Left hindlimb (tissue), 1 donor: ENCODE data around the gene PRR15L.
"Not testable (repeated sequence)": the region's sequence is repeated elsewhere in the genome, so short reads cannot be mapped to it uniquely, and the experiment has no call there.

ENCODE experiments used
- DNase-seq: peaks from one replicate; pipeline ENCODE4 v3.0.0-alpha.2; 2018

Gene PRR15L

GRCh38 chr17:47929218-47930000 lies 28.3 kb downstream of the PRR15L start:
- no peak for DNase-seq

DNA sequence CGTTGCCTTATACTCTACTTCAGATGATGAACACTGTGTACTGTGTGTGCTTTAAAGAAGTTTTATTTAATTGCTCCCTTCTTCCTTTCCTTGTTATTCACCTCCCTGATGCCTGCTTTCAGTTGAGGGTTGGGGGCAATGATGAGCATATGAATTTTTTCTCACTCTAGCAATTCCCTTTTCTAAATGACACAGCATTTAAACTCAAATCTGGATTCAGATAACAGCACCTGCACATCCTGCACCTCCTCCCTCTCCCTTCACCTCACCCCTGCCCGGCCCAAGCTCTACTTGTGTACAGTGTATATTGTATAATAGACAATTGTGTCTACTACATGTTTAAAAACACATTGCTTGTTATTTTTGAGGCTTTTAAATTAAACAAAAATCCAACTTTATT lies 29.3 kb downstream of the PRR15L start:
- no peak for DNase-seq

DNA sequence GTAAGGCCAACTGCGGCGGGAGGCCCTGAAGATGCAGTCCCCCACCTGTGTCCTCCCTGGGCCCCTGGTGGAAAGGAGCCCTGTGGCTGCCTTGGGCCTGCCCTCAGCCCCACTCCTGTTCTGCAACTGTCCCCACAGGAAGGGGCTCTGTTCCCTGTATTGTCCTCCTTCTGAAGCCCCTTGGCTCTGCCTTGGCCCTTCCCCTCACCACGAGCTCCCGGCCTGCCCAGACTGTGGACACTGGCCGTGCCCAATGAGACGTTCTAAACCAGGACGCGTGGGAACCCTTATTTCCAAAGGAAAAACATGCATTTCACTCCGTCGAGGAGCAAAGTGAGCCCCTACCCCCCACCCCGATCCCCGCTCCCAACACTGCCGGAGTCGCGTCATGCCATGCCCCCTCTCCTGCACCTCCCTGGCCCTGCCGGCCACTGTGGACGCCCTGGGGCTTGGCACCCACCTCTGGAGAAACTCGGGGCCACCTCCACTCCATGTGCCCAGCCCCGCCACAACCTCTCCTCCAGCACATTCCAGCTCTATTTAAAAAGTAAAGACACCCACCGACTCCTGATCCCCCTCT lies 29.8 kb downstream of the PRR15L start:
- no peak for DNase-seq

DNA sequence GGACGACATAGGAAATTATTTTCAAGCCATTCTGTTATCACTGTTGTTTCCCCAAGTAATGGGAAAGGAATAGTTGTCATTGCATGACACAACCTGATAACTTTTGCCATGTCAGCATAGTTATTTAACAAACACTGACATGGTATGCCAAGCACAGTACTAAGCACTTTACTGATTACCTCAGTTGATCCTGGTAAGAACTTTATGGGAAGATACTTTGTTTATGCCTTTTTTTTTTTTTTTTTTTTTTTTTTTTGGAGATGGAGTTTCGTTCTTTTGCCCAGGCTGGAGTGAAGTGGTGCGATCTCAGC lies 32.0 kb downstream of the PRR15L start:
- DNase-seq = no peak

DNA sequence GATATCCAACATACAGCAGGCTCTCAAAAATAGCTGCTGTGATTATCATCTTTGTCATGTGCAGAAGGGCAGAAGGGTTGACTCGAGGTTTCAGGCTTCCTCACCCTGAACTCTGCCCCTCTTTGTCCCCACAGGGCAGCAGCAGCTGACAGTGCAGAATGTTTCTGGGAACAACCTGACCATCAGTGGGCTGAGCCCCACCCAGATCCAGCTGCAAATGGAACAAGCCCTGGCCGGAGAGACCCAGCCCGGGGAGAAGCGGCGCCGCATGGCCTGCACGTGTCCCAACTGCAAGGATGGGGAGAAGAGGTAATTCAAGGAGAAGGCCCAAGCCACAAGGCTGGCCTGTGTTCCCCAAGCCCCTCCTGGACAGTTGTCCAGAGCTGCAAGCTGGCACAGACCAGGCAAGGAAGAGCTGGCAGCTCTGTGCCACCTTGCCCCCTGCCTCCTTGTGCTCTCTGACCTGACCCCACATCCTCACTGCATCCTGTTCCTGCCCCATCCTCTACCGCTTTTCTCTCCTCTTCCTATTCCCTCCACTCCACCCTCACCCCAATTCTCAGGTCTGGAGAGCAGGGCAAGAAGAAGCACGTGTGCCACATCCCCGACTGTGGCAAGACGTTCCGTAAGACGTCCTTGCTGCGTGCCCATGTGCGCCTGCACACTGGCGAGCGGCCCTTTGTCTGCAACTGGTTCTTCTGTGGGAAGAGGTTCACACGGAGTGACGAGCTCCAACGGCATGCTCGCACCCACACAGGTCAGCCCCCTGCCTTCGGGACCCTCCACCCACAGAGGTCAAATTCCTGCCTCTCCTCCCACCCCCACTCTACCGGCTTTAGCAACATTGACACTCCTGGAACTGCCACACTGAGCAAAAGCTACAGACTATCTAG lies 32.7 kb downstream of the PRR15L start:
- no peak for DNase-seq

- not testable (repeated sequence) for DNase-seq
Measured at GRCh38 chr17:47919889-47920288, 37.8 kb downstream of the PRR15L start.

DNA sequence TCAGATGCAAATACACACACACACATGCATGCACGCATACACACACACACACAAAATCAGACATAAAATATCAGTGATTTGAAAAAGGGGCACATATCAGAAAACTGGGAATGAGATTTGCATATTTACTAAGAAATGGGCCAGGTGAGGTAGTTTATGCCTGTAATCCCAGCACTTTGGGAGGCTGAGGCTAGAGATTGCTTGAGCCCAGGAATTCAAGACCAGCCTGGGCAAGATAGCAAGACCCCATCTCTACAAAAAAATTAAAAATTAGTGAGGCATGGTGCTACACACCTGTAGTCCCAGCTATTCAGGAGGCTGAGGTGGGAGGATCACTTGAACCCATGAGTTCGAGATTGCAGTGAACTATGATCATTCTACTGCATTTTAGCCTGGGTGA lies 38.7 kb downstream of the PRR15L start:
- no peak for DNase-seq

DNA sequence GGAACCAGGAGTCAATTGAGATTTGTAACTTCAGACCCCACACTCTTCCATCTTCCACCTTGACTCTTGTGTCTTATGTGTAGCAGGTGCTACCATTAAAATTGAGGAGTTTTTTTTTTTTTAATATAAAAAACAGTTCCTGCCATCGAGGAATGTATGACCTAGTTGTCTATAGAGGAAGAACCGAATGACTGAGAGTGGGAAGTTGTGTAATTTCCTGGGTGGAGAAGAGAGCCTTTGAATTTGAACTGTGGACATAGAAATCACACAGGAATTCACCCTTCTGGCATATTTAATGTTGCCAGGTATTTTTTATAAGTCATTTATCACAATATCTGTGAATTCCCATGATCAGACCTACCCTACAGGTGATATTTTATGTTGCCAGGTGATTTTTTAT lies 39.7 kb downstream of the PRR15L start:
- no peak for DNase-seq

GRCh38 chr17:47917581-47917980 lies 40.1 kb downstream of the PRR15L start:
- DNase-seq = no peak

DNA sequence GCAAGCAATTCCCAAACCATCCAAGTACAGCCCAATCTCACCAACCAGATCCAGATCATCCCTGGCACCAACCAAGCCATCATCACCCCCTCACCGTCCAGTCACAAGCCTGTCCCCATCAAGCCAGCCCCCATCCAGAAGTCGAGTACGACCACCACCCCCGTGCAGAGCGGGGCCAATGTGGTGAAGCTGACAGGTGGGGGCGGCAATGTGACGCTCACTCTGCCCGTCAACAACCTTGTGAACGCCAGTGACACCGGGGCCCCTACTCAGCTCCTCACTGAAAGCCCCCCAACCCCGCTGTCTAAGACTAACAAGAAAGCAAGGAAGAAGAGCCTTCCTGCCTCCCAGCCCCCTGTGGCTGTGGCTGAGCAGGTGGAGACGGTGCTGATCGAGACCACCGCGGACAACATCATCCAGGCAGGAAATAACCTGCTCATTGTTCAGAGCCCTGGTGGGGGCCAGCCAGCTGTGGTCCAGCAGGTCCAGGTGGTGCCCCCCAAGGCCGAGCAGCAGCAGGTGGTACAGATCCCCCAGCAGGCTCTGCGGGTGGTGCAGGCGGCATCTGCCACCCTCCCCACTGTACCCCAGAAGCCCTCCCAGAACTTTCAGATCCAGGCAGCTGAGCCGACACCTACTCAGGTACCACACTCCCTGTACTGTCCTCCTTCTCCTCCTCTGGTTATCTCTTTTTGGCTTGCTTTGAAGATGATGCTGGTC lies 41.0 kb downstream of the PRR15L start:
- DNase-seq = no peak

DNA sequence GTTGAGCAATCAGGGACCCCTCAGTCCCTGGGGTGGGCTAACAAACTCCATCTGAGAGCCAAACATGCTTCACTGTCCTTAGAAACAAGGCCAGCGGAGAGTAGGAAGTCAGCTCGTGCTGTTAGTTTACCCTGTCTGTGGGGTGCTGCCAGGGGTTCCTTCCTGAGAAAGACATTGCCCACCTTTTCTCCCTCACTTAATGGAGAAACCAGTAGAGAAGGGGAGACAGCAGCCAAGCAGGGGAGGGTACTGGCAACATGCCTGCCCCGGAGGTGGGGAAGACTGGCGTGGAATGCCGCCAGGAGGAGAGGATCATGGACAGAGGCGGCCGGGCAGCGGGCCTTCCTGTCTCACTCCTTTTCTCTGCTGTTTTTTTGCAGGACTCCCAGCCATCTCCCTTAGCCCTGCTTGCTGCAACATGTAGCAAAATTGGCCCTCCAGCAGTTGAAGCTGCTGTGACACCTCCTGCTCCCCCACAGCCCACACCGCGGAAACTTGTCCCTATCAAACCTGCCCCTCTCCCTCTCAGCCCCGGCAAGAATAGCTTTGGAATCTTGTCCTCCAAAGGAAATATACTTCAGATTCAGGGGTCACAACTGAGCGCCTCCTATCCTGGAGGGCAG lies 41.8 kb downstream of the PRR15L start:
- DNase-seq = peak; percentile 68

DNA sequence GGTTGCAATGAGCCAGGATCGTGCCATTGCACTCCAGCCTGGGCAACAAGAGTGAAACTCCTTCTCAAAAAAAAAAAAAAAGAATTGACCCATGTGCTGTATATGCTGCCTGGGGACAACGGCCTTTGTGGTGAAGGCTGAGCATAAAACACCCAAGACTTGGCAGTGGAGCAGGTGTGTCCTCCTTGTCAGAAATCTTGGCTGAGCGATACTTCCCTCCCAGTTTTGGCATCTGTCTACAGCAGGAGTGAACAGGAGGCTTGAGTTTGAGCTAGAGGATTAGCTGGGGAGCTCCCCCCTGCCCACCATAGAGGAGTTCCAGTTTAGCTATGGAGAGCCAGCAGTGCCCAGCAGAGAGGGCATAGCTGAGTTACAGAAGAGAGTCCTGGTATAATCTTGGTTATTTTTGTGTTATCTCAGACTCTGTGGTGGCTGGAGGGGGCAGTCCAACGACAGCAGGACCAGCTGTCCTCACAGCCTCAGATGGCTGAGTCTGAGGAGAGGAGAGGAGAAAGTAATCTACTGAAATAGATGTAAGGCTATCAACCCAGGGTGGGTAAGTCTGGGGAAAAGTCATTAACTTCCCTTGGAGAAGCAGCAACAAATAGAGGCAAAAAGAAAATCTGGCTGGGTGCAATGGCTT lies 43.3 kb downstream of the PRR15L start:
- no peak for DNase-seq

GRCh38 chr17:47913050-47913449 lies 44.6 kb downstream of the PRR15L start:
- no peak for DNase-seq

DNA sequence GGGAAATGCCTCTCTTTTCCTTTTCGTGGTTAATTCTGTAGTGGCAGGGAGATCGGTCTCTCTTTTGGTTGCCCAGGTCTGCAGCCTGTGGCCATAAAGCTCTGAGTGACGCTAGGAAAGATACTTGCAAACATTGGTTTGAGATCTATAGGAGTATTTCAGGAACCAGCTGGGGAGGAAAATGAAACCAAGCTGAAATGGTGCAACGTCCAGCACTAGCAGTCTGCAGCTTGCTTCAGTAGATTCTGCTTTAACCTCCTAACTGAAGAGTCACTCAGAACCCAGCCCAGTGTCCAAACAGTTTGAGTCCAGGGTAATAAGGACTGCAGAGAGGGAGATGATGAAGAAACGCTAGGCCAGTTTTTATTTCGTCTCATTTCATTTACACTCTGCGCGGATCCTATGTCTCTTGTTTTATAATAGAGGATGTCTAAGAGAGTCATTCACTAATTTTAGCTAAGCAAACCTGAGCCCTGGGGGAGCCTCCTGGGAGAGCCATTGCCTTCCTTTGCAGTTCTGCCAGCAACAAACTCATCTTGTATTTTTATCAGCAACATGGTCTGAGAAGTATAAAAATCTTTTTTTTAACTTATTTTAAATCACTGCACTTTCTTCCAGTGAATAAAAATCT lies 49.6 kb downstream of the PRR15L start:
- no peak for DNase-seq

DNA sequence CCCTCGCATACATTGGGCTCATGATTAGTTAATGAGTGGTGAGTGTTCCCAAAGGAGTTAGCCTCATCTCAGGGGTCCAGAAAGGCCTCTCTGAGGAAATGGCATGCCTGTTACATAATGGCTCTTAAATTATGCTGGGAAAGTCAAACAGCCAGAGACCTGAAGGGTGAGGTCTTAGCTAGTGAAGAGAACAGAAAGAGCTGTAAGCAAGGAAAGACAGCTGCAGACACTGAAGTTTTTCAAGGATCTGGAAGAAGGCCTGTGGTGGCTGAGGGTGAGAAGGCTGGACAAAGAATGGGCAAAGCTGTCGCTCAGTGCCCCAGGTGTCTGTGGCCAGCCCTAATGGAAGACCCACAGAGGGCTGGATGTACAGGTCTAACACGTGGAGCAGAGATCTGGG lies 51.2 kb downstream of the PRR15L start:
- no peak for DNase-seq

GRCh38 chr17:47905221-47905733 lies 52.4 kb downstream of the PRR15L start:
- DNase-seq = peak; percentile 82

DNA sequence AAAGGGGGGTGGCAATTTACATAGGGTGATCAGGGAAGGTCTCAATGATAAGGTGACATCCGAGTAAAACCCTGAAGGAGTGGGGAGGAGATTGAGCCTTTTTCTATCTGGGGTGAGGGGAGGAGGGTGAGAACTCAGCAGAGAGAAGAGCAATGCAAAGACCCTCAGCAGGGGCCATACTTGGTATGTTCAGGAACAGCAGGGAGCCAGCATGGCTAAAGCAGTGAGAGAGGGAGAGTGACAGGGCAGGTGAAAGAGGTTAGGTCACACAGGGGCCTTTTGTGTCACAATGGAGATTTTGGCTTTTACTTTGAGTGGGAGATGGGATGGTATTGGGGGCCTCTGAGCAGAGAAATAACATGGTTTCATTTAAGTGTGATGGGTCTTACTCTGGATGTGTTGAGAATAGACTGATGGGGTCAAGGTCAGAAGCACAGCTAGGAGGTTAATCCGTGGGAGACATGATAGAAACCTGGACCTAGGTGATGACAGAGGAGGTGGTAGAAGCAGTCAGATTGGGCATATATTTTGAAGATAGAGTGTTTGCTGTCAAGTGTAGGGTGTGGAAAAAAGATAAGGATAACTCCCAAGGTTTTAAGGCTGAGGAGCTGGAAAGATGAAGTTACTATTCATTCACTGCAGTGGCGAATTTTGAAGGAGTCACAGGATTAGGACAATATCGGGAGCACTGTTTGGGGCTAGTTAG lies 55.5 kb downstream of the PRR15L start:
- DNase-seq = no peak
